ENCODE data around the gene SBK3.
"Not testable (repeated sequence)": the region's sequence is repeated elsewhere in the genome, so short reads cannot be mapped to it uniquely, and the experiment has no call there.

Gene SBK3

DNA sequence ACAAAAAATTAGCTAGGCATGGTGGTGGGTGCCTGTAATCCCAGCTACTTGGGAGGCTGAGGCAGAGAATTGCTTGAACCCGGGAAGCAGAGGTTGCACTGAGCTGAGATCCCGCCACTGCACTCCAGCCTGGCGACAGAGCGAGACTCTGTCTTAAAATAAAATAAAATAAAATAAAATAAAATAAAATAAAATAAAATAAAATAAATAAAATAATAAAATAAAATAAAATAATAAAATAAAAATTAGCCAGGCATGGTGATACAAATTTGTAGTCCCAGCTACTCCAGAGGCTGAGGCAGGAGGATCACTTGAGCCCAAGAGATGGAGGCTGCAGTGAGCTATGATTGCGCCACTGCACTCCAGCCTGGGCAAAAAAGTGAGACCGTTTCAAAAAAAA is 28.6 kb upstream of the SBK3 start:
- not testable (repeated sequence) for DNase-seq (ENCODE audit: low read depth)

DNA sequence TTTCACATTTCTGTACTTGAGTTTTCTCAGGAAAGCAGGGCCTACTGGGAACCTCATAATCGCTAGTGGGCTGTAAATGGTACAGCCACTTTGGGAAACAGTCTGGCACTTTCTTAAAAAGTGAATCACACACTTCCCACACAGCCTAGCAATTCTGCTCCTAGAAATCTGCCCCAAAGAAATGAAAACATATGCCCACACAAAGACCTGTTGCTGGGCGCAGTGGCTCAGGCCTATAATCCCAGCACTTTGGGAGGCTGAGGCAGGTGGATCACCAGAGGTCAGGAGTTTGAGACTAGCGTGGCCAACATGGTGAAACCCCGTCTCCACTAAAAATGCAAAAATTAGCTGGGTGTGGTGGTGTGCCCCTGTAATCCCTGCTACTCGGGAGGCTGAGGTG is 24.1 kb upstream of the SBK3 start:
- DNase-seq (ENCODE audit: low read depth), result not testable (repeated sequence)

DNA sequence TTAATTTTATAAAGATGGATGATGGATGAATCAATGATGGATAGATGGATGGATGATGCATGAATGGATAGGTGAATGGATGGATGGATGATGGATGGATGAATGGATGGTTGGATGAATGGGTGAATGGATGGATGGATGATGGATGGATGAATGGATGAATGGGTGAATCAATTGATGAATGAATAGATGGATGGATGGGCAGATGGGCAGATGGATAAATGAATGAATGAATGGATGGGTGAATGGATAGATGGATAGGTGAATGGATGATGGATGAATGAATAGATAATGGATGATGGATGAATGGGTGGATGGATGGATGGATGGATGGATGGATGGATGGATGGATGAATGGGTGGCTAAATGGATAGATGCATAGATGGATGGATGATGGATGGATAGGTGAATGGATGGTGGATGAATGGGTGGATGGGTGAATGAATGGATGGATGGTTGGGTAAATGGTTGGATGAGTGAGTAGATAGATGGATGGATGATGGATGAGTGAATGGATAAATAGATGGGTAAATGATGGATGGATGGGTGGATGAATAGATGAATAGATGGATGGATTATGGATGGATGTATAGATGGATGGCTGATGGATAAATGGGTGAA is 22.5 kb upstream of the SBK3 start:
- no peak for DNase-seq (ENCODE audit: low read depth)

DNA sequence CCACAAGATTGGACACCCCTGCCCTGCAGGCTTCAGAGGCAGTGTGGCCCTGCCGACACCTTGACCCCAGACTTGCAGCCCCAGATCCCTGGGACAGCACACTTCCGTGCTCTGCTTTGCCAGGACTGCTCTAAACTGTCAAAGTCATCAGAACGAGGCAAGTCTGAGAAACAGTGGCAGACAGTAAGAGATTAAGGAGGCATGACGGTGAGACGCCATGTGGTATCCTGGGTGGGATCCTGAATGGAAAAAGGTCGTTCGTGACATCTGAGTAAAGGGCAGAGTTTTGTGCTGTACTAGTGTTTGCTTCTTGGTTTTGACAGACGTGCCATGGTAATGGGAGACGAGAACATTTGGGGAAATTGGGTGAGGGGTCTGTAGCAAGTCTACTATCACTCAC is 21.5 kb upstream of the SBK3 start:
- DNase-seq (ENCODE audit: low read depth), result no peak

DNA sequence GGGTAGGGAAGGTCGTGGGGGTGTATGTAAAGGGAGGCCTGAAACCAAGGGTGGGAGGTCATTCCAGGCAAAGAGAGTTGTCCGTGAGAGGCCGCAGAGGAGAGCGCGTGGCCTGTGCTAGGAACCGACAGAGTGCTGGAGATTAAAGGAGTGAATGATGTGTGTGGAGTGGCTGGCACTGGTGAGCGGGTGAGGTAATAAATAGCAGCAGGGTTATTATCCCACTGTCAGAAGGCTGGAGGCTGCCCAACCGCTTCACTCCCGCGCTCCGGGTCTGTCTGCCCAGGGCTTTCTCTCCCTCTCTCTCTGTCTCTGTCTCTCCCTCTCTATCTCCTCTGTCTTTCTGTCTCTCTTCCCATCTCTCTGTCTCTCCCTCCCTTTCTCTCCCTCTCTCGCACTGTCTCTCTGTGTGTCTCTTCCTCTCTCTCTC is 17.9 kb upstream of the SBK3 start:
- no peak for DNase-seq (ENCODE audit: low read depth)

DNA sequence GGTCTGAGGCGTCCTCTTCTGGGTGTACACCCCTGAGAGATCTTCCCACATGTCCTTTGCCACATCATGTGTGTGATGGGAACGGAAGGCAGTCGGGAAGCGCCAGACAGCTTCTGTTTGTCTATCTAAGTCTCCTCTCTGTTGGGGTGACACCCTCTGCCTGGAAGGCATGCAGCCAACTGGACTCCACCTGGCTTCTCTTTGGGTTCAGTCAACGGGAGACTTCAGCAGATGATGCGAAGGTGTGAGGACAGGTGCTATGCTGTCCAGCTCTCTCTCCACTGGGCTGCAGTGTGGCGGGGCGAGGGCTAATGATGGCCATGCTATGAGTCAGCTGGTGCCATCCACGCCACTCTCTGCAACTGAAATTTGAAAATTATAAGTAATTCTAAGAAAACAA is 14.3 kb upstream of the SBK3 start:
- no peak for DNase-seq (ENCODE audit: low read depth)

DNA sequence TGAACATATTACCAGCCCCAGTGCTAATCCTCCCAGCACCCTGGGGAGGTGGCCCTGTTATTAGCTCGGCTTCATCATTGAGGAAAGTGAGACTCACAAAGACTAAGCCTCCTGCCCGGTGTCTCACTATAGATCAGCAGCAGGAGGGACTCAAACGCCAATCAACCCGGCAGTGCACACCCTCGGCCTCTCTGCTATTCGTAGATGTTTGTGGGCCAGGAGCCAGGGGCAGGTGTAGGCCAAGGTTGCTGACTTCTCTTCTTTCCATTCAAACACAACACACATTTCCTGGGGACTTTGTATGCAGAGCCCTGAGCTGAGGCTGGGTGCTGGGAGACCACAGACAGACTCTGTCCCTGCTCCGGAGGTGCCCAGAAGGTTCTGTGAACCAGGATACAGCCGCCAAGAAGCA is 9.4 kb upstream of the SBK3 start:
- DNase-seq (ENCODE audit: low read depth), result no peak

DNA sequence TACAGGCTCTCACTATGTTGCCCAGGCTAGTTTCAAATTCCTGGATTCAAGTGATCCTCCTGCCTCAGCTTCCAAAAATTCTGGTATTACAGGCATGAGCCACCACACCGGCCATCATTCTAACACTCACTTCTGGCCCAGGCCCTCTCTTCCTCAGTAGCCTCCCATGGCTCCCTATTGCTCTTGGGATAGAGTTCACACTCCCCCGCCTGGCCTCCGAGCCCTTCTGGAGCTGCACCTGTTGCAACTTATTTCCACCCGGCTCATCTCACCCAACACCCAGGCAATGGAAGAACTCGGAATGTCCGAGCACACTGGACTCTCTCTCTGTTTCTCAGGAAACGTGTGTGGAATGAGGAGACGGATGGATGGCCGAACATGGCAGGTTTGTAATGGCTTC is 9.0 kb upstream of the SBK3 start:
- DNase-seq (ENCODE audit: low read depth), result no peak

DNA sequence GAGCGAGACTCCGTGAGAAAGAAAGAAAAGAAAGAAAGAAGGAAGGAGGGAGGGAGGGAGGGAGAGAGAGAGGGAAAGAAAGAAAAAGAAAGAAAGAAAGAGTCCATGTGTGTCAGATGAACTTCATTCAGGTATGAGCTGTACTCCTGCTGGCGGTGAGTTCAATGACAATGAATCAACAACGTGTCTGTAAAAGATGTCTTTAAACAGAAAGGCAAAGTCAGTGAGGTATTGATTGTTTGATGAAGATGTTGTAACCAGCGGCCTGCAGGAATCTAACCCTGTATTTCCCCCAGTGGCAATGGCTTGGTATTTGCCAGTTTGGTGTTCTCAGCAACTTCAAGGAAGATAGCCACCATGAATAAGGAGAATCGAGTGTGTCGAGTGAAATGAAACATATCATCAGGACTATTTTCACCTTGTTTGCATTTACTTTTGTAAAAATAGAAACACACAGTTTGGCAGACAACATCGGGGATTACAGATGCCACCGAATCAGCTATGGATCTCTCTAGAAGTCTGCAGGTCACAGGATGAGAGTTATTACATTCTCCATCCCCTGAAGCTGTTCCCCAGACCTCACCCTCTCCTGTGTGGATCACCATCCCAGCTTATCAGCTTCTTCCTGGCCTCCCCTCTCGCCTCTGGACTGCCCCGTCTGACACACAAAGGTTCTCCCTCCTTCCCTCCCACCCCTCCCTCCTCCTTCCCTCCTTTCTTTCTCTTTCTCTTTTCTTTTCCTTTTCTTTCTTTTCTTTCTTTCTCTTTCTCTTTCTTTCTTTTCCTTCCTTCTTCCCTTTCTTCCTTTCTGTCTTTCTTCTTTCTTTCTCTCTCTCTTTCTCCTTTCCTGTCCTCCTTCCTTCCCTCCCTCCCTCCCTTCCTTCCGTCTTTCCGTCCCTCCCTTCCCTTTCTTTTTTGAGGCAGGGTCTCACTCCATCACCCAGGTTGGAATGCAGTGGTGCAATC is 8.2 kb upstream of the SBK3 start:
- no peak for DNase-seq (ENCODE audit: low read depth)

DNA sequence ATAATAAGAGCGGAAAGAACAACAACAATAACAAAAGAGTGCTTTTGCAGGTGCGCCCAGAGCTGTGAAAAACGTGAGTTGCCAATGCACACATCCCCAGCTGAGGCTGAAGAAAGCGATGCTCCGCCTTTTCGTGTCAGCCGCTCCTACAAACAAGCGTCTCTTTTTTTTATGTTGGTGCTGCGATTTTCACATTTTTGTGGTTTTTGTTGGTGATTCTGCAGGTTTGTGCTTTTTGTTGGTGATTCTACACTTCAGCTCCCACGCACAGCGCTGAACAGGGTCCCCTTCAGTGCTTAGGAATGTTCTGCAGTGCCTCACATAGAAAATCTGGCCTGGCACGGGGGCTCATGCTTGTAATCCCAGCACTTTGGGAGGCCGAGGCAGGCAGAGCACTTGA is 7.3 kb upstream of the SBK3 start:
- DNase-seq (ENCODE audit: low read depth), result no peak

DNA sequence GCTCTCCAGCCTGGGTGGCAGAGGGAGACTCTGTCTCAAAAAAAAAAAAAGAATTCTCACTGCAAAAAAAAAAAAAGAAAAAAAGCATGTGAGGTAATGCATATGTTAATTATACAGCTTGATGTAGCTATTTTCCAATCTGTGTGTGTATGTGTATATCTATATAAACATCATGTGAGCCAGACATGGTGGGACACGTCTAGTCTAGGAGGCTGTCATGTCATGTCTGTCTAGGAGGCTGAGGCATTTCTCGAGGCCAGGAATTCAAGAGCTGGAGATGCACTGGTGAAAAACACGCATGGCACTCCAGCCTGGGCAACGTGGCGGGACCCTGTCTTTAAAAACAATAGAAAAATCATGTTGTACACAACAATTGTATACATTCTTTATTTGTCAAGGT is 6.9 kb upstream of the SBK3 start:
- DNase-seq (ENCODE audit: low read depth), result no peak

DNA sequence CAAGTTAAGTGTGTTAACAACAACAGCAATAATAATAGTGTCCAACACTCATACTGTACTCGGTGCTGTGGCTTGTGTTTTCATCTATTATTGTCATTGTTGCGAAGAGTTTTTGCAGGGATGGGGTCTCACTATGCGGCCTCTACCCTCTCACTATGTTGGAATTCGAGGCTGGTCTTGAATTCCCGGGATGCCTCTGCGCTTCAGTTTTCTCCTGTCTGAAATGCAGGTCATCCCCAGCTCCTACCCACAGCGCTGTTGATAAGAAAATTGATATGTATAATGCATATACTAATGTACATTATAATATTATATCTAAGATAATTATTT is 4.9 kb upstream of the SBK3 start:
- DNase-seq (ENCODE audit: low read depth), result no peak

DNA sequence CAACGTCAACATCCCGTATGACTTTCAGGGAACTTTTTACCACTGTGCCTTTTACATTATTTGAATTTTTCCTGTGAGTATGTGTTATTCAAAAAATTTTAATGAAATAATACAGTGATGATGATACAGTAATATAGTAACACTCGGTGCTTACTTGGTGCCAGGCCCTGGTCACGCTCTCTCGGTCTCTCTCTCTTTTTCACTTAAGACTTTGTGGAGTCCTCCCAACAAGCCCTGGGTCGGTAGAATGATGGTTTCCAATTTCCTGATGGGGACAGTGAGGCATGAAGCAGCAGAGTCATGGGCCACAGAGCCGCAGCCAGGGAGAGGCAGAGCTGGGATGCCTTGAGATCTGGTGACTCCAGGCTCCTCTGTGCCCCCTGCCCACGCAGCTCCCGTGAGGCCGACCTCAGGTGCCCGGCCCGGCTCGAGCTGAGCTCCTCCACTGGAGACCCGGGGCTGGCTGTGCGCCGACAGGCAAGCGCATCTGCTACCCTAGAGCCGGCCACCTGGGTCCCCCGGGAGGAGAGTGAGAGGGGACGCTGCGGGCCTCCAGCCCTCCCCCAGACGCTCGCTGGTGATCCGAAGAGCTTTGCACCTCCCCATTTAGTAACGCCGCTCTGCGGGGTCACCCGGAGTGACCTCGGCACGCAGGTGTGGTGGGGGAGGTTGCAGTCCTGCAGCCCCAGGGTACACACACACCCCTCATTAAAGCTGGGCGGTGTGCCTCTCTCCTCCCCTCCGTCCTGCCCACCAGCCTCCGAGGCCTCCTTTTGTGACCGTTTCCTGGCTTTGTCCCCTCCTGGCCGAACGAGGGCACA is 4.4 kb upstream of the SBK3 start:
- DNase-seq (ENCODE audit: low read depth), result no peak

DNA sequence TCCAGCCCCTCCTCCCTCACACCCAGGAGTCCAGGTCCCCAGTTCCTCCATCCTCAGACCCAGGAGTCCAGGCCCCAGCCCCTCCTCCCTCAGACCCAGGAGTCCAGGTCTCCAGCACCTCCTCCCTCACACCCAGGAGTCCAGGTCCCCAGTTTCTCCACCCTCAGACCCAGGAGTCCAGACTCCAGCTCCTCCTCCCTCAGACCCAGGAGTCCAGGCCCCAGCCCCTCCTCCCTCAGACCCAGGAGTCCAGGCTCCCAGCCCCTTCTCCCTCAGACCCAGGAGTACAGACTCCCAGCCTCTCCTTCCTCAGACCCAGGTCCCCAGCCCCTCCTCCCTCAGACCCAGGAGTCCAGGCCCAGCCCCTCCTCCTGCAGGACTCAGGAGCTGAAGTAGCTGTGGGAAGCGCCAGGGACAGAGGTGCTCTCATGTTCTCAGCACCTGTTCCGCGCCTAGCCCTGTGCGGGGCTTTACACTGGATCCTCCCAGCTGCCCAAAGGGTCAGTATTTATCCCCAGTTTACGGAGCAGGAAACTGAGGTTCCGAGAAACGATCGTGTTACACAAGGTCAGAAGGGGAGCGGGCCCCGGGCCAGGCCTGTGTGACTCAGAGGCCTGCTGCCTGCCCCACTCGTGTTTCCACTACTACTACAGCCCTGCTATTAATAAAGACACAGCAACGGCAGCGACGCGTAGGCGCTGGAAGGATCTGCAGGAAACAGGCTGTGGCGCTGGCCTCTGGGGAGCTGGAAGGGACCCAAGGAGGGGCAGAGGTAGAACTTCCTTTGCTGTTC is 1.7 kb upstream of the SBK3 start:
- DNase-seq (ENCODE audit: low read depth), result no peak

DNA sequence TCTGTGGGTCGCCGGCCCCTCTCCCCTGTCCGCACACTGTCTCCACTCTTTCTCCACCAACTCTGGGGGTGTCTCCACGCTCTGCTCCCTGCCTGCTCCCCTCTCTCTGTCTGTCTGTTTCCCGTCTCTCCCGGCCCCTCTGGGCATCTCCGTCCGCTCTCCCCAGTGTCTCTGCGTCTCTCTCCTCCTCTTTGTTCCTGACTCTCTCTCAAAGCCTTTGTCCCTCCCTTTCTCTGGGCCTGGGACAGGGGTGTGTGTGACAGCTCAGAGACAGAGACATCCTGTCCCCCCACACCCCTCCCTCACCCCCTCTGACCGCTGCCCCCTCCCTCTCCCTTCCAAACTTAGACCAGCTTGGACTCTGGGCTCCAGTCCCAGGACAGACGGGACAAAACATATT is 668 bp upstream of the SBK3 start:
- DNase-seq (ENCODE audit: low read depth), result no peak

DNA sequence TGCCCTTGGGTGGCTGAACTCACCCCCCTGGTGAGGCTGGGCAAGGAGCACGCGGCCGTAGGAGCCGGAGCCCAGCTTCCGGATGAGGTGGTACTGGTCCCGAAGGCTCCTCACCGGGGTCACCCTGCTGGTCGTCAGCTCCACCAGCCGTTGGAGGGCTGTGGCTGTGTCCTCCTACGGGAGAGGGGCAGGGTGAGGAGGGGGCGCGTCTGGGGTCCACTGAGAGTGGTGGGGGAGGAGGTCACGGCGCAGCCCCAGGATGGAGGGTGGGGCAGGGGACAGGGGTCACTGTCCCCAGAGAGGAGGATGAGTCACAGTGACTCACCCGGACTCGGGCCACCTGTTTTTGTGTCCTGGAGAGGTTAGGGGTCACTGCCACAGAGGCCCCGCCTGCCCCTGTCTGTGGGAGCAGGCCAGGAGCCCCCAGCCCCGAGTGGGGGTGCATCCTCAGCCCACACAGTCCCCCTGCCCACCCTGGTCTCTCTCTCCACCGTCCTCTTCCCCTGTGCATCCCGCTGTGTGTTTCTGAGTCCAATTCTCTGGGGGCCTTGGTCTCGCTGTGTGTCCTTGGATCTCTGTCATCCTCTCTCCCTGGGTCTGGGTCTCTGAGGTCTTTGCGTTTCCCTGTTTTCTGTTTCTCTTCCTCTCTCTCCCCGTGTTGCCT is 435 bp downstream of the SBK3 start:
- no peak for DNase-seq (ENCODE audit: low read depth)

DNA sequence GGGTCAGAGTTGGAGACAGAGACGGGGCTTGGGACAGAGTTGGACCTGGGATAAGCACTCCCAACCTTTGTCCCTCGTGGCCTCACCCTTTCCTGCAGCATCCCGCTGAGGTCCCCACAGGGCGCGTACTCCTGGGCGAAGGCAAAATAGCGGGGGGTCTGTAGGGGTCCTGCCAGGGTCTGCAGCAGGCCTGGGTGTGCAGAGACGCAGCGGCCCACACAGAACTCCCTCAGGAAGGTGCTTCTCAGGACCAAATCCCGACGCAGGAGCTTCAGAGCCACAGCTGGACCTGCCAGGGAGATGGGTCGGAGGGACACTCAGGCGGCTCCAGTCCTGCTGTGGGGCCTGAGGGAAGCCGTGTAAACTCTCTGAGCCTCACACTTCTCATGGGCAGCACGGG is 1.3 kb downstream of the SBK3 start:
- DNase-seq (ENCODE audit: low read depth), result no peak

DNA sequence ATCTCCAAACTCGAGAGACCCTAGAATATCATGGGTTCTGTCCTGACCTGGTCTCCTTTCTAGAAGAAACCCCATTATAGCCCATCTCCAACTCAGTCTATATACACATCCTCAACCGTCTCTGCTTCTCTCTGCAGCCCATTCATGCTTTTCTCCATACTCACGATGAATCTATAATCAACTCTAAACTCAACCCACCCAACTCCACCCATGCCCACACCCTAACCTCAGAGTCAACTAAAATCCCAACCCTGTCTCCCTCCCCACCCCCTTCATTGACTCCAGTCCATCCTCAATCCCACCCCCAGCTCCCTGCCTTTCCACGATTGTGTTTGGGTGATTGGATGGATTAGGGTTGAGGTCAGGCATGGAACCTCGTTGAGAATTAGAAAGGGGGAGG is 1.8 kb downstream of the SBK3 start:
- no peak for DNase-seq (ENCODE audit: low read depth)

DNA sequence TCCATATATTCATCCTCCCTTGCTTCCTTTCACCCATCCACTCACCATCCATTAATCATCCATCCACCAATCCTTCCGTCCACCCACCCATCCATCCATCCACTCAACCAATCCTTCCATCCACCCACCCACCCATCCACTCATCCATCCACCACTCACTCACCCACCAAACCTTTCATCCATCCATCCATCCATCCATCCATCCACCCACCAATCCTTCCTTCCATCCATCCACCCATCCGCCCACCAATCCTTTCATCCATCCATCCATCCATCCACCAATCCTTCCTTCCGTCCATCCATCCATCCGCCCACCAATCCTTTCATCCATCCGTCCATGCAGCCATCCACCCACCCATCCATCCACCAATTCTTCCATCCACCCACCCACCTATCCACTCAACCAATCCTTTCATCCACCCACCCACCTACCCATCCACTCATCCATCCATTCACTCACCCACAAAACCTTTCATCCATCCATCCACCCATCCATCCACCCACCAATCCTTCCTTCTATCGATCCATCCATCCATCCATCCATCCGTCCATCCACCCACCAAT is 3.0 kb downstream of the SBK3 start:
- no peak for DNase-seq (ENCODE audit: low read depth)

DNA sequence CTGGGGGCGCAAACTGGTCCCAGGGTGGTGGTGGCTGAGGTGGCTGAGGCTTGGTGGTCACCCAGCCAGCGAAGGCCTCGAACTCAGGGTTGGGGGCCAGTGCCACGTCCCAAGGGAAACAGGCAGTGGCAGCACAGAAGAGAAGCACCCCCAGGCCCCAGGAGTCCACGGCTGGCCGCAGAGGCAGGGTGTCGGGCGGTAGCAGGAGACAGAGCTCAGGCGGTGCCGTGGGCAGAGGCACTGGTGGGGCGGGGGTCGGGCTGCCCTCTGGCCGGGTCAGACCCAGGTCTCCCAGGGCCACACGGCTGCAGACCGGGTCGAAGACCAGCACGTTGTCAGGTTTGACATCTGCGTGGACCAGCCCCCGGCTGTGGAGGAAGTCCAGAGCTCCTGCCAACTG is 4.3 kb downstream of the SBK3 start:
- no peak for DNase-seq (ENCODE audit: low read depth)

DNA sequence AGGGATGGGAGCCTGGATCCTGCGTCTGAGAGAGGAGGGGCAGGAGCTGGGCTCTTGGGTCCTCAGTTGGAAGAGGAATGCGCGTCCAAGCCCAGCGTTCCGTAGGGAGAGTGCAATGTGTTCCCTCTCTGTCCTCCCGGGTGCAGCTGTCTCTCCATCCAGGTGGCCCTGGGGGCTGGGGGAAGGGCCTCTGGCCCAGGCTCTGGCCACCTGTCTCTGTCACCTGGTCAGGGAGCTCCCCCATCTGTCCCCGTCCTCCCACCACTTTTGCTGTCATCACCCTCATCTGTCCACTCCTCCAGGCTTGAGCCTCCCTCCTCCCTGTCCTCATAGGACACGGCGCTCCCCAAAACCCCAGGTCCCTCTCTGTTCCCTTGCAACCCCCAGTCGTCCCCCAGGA is 4.7 kb downstream of the SBK3 start:
- no peak for DNase-seq (ENCODE audit: low read depth)
